ENCODE measurements around the gene GALNT9. TPM values are rescaled to one million over a fixed set of nuclear protein-coding genes. Genes with fewer than 3 reads are reported as not detected.

The GALNT9 gene
- total and polyA plus RNA-seq, 2 donors (not counting 1 experiment from before 2014, with no cell fraction given), result 0.71 to 2.4 TPM

GRCh38 chr12:132165584-132165983 lies 163.8 kb downstream of the GALNT9 start:
- TF ChIP-seq, protein P1, sequence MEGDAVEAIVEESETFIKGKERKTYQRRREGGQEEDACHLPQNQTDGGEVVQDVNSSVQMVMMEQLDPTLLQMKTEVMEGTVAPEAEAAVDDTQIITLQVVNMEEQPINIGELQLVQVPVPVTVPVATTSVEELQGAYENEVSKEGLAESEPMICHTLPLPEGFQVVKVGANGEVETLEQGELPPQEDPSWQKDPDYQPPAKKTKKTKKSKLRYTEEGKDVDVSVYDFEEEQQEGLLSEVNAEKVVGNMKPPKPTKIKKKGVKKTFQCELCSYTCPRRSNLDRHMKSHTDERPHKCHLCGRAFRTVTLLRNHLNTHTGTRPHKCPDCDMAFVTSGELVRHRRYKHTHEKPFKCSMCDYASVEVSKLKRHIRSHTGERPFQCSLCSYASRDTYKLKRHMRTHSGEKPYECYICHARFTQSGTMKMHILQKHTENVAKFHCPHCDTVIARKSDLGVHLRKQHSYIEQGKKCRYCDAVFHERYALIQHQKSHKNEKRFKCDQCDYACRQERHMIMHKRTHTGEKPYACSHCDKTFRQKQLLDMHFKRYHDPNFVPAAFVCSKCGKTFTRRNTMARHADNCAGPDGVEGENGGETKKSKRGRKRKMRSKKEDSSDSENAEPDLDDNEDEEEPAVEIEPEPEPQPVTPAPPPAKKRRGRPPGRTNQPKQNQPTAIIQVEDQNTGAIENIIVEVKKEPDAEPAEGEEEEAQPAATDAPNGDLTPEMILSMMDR (IDR thresholded peaks at IDR 0.05), result no peak
- no peak for TF ChIP-seq EZH2 (IDR thresholded peaks at IDR 0.05; ENCODE audit: borderline replicate concordance, insufficient read depth, low read depth, low read length, poor library complexity, severe bottlenecking)
- no peak for DNase-seq

GRCh38 chr12:132164426-132164825 lies 165.0 kb downstream of the GALNT9 start:
- Histone ChIP-seq H4K20me1 (ENCODE audit: control insufficient read depth, insufficient read depth, low read length, poor library complexity, severe bottlenecking) (no peaks in the 10 kb centered on the region), H3K9me3 (ENCODE audit: control extremely low read depth in 1 of 3, control insufficient read depth in 2 of 3, insufficient read depth in 1 of 3, low read length in 2 of 3) (peaks cover 0 to 20% (median 0%) of the 10 kb centered on the region in 3 donors), H2AFZ (ENCODE audit: insufficient read depth, low read depth, low read length, poor library complexity, severe bottlenecking) (no peak overlapping the region), H3K27ac (ENCODE audit: low read length in 2 of 2) (no peak overlapping the region), H3K9ac (ENCODE audit: low read length) (no peak overlapping the region), H3K27me3 (replicated peaks in 1 of 4; ENCODE audit: control extremely low read depth in 1 of 4, control insufficient read depth in 3 of 4, insufficient read depth in 4 of 4, low read length in 3 of 4) (peaks cover 0 to 7% (median 0%) of the 10 kb centered on the region in 4 experiments), H3K79me2 (ENCODE audit: control insufficient read depth, insufficient read depth, low read length) (no peaks in the 10 kb centered on the region), H3K4me3 (ENCODE audit: control extremely low read depth in 1 of 5, extremely low read depth in 1 of 5, insufficient read depth in 1 of 5, low read depth in 2 of 5, low read length in 4 of 5) (no peak overlapping the region), H3K36me3 (replicated peaks in 1 of 2; ENCODE audit: control extremely low read depth in 1 of 2, control insufficient read depth in 1 of 2, extremely low read depth in 1 of 2, insufficient read depth in 2 of 2, low read length in 1 of 2) (no peaks in the 10 kb centered on the region), H3K4me1 (ENCODE audit: control insufficient read depth in 2 of 2, insufficient read depth in 2 of 2, low read length in 2 of 2) (no peaks in the 10 kb centered on the region), H3K4me2 (replicated peaks; ENCODE audit: low read depth, low read length, poor library complexity, severe bottlenecking) (no peak overlapping the region)
- DNase-seq (no peak), ATAC-seq (ENCODE audit: low read depth) (no peak)
- Mint-ChIP-seq H3K27me3 (no peaks in the 10 kb centered on the region), H3K27ac (no peak overlapping the region), H3K4me3 (no peak overlapping the region), H3K9me3 (ENCODE audit: insufficient read depth) (no peaks in the 10 kb centered on the region), H3K4me1 (no peaks in the 10 kb centered on the region)
- no peak for TF ChIP-seq EZH2 (IDR thresholded peaks at IDR 0.05; ENCODE audit: borderline replicate concordance, insufficient read depth, low read depth, low read length, poor library complexity, severe bottlenecking)
- TF ChIP-seq, protein P1 (IDR thresholded peaks at IDR 0.05), result no peak
- intact Hi-C loops (cut with micrococcal nuclease), result no loop called here
- POLR2A ChIA-PET, result no interaction called here
- WGBS (ENCODE audit: insufficient coverage), result 98% methylated on average over 4 of the region's 7 CpGs
- CTCF ChIA-PET, result interaction anchor here (2.9 kb wide), 1 partner anchor 10 kb away, joined by 7 read pairs; no protein-coding TSS in a partner anchor

More at GRCh38 chr12:132165584-132165983, 163.8 kb downstream of the GALNT9 start:
- ATAC-seq (ENCODE audit: low read depth), result no peak
- no peaks in the 10 kb centered on the region for H3K36me3 ChIP-seq (replicated peaks in 1 of 2; ENCODE audit: control extremely low read depth in 1 of 2, control insufficient read depth in 1 of 2, extremely low read depth in 1 of 2, insufficient read depth in 2 of 2, low read length in 1 of 2)
- H3K4me3 Mint-ChIP-seq, result no peak overlapping the region
- no peaks in the 10 kb centered on the region for H3K79me2 ChIP-seq (ENCODE audit: control insufficient read depth, insufficient read depth, low read length)
- no peak overlapping the region for H2AFZ ChIP-seq (ENCODE audit: insufficient read depth, low read depth, low read length, poor library complexity, severe bottlenecking)
- no peaks in the 10 kb centered on the region for H3K4me1 Mint-ChIP-seq
- WGBS (ENCODE audit: insufficient coverage), result 94% methylated on average over 6 of the region's 6 CpGs
- ChIA-PET CTCF (no interaction called here), POLR2A (no interaction called here)
- no peaks in the 10 kb centered on the region for H4K20me1 ChIP-seq (ENCODE audit: control insufficient read depth, insufficient read depth, low read length, poor library complexity, severe bottlenecking)
- H3K27ac Mint-ChIP-seq, result no peak overlapping the region
- H3K27me3 ChIP-seq (replicated peaks in 1 of 4; ENCODE audit: control extremely low read depth in 1 of 4, control insufficient read depth in 3 of 4, insufficient read depth in 4 of 4, low read length in 3 of 4), result peaks cover 0 to 11% (median 0%) of the 10 kb centered on the region in 4 experiments
- no peaks in the 10 kb centered on the region for H3K4me1 ChIP-seq (ENCODE audit: control insufficient read depth in 2 of 2, insufficient read depth in 2 of 2, low read length in 2 of 2)
- intact Hi-C loops (cut with micrococcal nuclease), result no loop called here
- H3K9me3 Mint-ChIP-seq (ENCODE audit: insufficient read depth), result no peaks in the 10 kb centered on the region
- H3K4me2 ChIP-seq (replicated peaks; ENCODE audit: low read depth, low read length, poor library complexity, severe bottlenecking), result no peak overlapping the region
- no peak overlapping the region for H3K4me3 ChIP-seq (ENCODE audit: control extremely low read depth in 1 of 5, extremely low read depth in 1 of 5, insufficient read depth in 1 of 5, low read depth in 2 of 5, low read length in 4 of 5)
- peaks cover 3% of the 10 kb centered on the region for H3K27me3 Mint-ChIP-seq
- H3K9me3 ChIP-seq (ENCODE audit: control extremely low read depth in 1 of 3, control insufficient read depth in 2 of 3, insufficient read depth in 1 of 3, low read length in 2 of 3), result peaks cover 0 to 20% (median 0%) of the 10 kb centered on the region in 3 donors
- H3K9ac ChIP-seq (ENCODE audit: low read length), result no peak overlapping the region
- no peak overlapping the region for H3K27ac ChIP-seq (ENCODE audit: low read length in 2 of 2)

All from B cell (primary cell).